GM21825 (cell line): Measurements from ENCODE around the gene RNF169.

Source experiments
- ATAC-seq: cut with Tn5 transposase; IDR thresholded peaks from one replicate; pipeline ENCODE4 v1.9.1; 2021; ENCODE audit warnings: mild to moderate bottlenecking, moderate library complexity; ENCODE audit not compliant: unreplicated experiment

RNF169 gene

DNA sequence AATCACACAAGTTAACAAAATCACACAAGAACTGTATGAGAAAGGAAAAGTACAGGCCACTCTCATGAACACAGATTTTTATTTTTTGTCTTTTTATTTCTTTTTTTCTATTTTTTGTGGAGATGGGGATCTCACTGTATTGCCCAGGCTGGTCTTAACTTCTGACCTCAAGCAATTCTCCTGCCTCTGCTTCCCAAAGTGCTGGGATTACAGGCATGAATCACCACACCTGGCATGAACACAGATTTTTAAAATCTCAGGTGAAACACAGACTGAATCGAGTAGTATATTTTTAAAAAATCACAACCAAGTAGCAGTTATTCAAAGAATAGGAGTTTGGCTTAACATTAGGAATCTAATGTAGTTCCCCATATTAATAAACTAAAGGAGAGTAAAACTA is 18.3 kb downstream of the RNF169 start:
- no peak for ATAC-seq

DNA sequence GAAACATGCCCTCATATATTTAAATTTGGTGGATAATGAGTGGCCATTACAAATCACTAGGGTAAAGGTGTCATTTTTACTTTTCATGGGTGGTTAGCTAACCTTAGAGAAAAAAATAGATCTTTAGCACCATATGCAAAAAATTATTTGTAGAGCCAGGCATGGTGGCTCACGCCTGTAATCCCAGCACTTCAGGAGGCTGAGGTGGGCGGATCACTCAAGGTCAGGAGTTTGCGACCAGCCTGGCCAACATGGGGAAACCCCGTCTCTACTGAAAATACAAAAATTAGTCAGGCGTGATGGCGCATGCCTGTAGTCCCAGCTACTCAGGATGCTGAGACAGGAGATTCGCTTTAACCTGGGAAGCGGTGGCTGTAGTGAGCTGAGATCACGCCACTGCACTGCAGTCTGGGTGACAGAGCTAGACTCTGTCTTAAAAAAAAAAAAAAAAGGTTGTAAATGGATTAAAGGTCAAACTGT is 19.6 kb downstream of the RNF169 start:
- peak; percentile 62 for ATAC-seq

DNA sequence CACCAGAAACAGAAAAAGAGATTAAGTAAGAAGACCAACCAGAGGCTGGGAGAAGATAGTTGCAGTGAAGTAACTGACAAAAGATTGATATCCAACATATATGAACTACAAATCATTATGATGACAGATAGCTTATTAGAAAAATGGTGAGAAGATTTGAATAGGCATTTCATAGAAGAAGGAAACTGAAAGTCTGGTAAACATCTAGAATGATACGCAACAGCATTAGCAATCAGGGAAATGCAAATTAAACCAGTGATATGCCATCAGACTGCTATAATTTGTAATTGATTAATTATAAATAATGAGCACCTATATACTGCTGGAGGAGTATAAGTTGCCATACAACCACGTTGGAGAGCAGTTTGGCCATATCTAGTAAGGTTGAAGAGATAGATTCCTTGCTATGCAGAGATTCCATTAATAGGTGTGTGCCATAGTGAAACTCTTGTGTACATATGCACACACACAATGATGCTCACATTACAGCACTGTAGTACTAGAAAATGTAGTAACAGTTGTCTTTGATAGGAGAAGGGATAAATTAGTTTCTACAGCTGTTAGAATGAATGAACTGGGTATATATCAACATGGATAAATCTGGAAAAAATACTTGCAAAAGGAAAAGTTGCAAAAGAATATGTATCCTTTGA is 20.5 kb downstream of the RNF169 start:
- ATAC-seq: no peak

DNA sequence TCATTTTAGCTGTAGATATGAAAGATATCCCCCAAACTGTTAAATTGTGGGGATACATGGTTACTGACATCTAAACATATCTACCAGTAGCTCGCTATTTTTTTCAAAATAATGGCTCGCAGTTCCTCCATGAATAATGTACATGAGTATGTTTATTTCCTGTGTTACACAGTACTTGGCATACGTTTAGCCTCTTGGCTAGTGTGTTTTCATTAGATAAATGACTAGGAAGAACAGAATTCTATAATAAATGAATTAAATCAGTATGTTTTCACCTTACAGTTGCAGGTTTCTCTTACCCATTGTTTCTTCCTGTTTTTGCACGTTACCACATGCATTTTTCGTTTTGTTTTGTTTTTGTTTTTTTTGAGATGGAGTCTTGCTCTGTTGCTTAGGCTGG is 21.8 kb downstream of the RNF169 start:
- no peak for ATAC-seq

DNA sequence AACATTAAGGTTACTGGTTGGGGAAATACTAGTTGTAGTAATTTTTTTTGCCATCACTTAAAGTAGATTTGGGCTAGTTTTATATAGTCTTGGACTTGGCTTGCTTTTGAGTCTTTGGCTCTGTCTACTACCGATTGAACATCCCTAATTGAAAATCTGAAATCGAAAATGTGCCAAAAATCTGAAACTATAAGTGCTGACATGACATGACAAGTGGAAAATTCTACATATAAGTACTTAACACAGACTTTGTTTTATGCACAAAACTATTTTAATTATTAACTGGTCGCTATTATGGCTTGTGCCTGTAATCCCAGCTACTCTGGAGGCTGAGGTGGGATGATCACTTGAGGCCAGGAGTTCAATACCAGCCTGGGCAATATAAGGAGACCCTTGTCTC is 22.5 kb downstream of the RNF169 start:
- no peak for ATAC-seq

DNA sequence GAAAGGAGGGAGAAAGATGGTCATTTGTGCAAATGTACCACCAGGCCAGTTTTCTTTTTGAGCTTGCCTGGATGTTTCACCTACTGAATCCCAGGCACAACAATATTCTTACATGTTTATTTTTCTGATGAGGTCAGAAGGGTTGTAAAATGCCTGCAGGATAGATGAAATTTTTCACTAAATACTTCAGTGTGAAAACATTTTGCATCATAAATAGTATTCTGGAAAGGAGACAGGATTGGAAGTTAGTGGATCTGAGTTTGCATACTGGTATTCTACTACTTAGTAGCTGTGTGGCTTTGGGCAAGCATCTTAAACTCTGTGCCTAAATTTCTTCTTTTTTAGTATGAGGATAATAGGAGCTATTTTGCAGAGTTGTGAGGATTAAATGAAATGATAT is 24.8 kb downstream of the RNF169 start:
- ATAC-seq: no peak

DNA sequence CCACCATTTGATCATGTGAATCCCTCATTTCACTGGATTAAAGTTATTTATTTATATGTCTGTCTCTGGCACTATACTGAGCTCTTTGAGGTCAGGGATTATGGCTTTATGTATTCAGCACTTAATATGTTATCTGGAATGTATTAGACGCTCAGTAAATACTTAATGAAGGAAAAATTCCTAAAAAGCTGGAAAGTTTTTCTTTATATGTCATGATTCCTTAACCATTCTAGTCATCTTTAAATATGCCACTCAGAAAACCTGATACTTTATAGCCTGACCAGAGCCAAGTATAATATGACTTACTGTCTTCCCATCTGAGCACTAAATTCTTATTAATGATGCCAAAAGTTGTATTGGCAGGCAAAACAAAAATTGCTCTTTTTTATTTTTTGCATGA is 27.1 kb downstream of the RNF169 start:
- no peak for ATAC-seq

DNA sequence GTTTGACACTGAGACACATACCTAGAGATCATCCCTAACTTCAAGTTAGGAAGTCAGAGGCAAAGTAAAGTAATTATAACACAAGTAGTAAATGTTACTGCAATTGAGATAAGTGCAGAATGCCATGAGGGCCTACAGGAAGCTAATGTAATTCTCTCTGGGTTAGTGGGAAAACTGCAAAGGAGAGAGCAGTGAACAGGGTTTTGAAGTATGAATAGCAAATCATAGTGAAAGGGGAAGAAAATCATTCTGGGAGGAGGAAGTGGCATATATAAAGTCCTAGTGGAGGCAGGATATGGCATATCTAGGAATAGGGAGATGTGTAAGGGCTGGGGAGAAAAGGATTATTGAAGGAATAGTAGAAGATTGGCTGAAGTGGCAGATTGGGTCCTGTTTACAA is 27.9 kb downstream of the RNF169 start:
- no peak for ATAC-seq

DNA sequence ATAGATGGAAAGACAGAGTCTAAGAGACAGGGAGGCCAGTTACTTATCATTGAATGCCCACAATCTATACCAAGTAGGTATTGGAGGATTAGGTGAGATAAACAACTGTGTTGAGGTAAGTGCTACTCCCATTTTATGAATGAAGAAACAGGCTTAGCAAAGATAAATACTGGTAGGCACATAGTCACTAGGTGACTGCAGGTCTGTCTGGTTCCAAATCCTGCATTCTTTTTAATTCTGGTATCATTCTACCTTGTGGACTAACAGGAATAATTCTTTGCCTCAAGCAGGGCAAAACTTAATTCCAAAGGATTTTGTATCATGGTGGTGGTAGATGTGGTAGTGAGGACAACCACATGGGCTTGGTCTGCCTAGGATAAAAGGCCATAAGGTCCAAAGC is 28.4 kb downstream of the RNF169 start:
- no peak for ATAC-seq

DNA sequence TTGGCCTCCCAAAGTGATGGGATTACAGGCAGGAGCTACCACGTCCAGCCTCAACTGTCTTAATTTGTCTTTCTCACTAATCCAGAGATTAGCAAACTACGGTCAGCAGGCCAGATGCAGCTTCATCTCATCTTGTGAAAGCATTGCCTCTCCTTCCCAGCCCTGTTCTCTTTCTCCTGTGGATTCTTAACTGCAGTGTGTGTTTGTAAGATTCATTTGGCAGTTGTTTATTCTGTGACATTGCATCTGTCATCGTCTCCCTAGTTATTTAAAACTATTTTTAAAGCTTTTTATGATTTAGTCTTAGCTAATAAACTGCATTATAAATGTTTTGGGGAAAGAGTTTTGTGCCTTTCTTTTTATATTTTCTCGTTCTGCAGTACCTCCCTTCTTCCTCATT is 29.2 kb downstream of the RNF169 start:
- ATAC-seq: no peak

DNA sequence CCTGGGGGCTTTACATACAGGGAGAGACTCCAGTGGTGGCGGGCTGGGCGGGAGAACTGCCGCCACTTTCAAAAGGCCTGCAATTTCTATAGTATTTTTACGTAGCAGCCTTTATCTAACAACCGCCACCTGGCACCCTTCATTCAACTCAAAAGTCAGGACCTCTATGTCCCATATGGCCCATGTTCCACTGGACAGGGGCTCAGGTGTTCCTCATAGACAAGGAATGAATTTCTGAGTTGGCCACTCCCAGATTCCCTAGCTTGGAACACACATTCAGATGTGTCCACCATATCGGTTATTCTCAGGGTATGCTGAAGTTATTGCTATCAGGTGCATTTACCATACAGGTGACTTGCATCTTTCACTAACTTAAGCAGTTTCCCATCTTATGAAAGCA is 29.9 kb downstream of the RNF169 start:
- ATAC-seq: no peak

DNA sequence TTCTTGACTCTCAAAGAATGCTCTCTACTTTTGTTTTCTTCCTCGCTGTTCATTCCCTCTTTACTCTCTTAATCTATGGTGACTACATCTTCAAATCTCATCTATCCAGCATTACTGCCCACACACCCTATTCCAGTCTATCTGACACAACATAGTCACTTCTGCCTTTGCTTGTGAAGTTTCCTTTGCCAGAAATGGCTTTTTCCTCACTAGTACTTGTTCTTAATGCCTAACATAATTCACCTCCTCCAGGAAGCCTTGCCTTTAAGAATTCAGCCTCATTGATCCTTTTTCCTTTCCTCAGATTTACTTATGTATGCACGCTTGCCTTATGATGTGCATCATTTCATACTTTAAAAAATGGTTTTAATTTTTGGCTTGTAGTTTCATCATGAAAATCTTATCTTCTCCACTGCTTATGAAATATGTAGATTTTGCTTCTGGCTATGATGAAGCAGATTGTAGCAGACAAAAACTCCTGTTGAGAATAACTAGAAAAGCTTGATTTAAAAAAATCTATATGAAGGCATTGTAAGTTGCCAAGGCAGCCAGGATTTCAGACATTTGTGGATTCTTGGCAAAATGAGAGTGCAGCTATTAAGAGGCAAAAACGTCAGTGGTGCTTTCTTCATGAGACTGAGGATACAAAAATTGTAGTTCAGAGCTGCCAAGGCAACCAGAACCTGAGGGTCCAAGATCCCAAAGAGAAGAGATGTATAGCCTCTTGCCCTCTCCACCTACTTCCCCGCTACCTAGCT is 31.8 kb downstream of the RNF169 start:
- ATAC-seq: no peak

DNA sequence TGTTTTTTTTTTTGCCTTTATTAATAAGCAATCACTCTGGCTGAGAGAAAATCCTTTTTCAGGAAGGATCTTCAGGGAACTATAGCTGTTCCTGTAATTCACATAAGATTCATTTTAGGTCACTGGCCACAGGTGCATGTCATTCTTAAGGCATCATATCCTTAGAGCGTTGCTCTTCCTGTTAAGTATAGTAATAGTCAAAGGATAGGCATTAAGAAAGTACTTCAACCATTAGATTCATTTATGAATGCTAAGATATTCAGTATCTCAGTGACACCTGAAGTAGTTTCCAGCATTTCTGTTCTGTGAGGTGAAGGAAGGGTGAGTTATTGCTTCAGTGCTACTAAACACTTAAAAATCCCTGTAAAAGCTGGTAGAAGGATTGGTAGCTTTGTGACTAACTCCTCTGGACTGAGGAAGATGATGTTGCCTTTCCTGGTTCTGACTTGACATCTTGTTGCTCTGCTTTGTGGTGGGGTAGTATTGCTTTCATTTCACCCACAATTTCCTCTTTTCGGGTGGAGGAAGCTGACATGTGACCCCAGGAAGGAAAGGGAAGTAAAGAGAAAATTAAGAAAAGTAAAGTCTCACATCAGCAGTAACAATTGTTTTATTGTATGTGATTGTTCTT is 34.7 kb downstream of the RNF169 start:
- peak; percentile 78 for ATAC-seq

DNA sequence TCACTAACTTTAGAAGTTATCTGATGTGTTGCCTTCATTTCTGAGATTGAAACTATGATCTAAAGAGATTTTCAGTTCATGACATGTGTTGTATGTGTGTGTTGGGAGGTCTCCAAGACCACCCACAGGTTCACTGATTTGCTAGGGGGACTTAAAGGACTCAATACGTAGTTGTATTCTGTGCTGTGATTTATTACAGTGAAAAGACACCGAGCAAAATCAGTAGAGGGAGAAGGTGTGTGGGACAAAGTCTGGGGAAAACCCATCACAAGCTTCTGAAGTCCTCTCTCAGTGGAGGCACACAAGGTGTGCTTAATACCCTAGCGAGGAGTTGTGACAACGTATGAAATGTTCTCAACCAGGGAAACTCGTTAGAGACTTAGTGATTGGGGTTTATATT is 35.6 kb downstream of the RNF169 start:
- peak; percentile 39 for ATAC-seq

DNA sequence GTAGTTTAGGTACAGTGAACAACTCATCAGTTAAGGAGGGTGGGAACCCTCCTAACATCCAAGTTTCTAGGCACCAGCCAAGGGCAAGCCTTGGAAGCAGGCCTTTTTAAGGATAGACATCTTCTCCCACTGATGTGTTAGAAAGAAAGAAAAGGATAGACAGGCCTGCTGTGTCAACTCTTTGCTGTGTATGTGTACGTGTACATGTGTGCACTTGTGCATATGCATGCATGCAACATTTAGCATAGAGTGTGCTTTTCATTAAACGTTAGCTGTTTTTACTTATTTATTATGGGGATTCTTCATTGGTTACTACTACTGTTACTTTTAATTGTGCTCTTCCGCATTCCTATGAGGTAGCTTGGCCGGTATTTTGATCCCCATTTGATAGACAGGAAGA is 36.1 kb downstream of the RNF169 start:
- no peak for ATAC-seq

DNA sequence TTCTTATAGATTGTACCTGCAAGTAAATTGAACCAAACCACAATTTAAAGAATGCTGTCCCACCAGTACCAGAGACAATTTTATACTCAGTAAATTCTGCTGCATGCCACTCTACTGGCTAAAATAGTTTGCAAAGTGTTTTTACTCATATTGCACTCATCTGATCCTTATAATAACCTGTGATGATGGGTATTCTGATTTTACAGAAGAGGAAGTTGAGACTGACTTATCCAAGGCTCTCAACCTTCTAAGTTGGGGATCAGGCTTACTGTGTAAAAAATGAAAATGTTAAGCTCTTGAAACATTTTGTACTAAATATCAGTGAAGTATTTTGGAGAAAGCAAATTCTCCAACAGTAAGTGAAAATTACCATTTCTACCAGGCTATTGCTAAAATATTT is 37.9 kb downstream of the RNF169 start:
- ATAC-seq: no peak

DNA sequence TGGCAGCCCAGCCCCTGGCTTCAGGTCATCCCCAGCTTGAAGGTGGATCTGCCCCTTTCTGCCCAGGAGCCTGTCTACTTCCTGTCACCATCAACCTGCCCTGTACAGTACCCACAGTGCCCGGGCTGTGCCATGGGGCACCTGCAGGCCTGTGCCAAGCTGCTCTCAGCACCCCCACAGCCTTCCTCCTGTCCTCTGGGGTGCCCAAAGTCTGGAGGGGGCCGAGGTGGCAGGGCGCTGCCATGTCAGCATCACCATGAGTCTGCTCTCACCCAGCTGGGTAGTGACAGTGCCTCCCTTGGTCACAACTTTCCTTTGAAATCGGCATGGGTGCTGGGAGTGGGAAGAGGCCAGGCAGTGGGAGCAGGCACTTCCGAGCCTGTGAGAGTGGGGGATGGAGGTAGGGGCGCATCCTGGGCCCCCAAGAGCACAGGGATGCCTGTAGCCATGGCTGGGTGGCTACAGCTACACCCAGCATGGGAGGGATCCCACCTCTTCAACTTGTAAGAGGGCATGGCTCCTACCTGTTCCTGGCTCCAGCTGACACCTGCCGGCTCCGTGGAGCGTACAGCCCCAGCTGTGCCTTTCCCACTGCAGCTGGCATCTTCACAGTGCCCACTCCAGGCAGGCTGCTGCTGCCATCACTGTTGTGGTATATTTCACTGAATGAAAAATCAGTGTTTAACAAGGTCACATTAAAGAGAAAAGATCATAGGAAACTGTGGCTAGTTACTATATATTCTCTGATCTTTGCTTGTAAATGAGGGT is 42.9 kb downstream of the RNF169 start:
- ATAC-seq: no peak

DNA sequence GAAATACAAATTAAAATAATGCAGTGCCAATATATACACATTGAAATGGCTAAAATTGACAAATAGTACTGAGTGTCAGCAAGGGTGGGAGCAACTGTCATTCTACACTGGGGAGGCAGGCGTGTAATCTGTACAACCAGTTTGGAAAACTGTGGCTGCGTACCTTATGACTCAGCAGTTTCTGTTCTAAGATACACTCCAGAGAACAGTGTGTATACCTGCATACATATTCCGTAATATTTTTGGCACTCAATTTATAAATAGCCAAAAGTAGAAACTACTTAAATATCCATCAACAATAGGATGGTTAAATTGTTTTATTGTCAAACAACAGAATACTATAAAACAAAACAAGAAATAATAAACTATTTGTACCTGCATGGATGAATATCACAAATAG is 57.6 kb downstream of the RNF169 start:
- ATAC-seq: no peak

DNA sequence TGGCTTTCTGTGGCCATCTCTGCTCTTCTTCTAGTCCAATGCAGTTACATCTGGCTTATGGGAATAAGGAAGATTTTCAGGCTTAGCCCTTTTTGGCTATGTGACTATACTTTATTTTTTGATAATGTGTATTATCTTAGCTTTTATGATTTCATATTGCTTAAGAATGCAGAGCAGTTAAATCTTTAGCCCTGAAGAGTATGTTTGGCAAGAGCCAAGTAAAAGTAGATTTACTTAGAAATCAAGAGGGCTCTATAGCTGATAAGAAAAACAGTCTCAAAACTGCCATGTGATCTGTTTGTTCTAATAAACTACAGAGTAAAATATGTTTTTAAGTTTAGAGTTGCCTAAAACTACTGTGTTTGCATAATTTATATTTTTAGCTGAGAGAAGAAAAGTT is 61.2 kb downstream of the RNF169 start:
- ATAC-seq: no peak

DNA sequence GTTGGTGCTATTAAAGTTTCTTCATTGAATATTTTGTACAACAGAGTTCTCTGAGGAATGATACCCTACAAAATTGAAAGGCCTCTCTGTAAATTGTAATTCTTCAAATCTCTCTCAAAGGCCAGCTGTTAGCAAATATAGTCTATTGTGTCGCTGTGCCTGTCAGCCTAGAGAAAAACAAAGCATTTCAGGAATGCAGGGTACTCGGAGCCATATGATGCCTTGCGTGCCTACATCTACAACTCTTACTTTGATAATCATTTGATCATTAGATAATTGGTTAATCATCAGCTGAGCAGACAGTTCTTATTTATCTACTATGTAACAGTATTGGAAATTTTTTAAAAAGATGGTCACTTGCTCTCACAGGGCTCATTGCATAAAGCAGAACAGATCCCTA is 67.3 kb downstream of the RNF169 start:
- no peak for ATAC-seq

DNA sequence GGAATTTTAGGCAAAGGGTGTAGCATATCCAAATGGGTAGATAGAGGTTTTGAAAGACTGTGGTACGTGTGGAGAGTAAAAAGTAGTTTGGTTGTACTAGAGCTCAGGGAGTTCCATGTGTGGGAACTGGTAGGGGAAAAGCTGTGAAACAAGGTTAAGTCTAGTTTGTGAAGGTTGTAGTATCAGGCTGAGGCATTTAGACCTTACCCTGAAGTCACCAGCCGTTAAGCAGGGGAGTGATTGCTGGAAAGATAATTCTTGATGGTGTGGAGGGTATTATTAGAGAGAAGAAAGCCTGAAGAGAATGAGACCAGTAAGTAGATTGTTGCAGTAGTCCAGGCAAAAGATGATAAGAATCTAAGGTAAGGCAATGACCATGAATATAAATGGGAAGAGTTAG is 68.0 kb downstream of the RNF169 start:
- no peak for ATAC-seq
